ENCODE data around the gene SIRT3.

Gene SIRT3

GRCh38 chr11:235180-235579 lies 962 bp downstream of the SIRT3 start:
- no peaks in the 10 kb centered on the region for H3K27me3 ChIP-seq (ENCODE audit: insufficient read depth, poor library complexity, severe bottlenecking)
- DNase-seq (ENCODE audit: low read depth in 1 of 2, low spot score in 1 of 2), result no peak
- peak overlapping the region; percentile 96; the same call in 1 of the 2 replicates for H3K27ac ChIP-seq (replicated peaks)
- TF ChIP-seq CTCF (IDR thresholded peaks at IDR 0.05; ENCODE audit: insufficient read depth, low read length), result no peak
- TF ChIP-seq REST (IDR thresholded peaks at IDR 0.05; ENCODE audit: insufficient replicate concordance, low read depth), result no peak
- no peak for TF ChIP-seq GABPA (IDR thresholded peaks at IDR 0.05; ENCODE audit: low read depth)
- TF ChIP-seq POLR2AphosphoS5 (IDR thresholded peaks at IDR 0.05; ENCODE audit: low read depth), result no peak
- TF ChIP-seq SPI1 (IDR thresholded peaks at IDR 0.05; ENCODE audit: borderline replicate concordance, low read depth), result no peak
- no peak overlapping the region; the same call in 1 of the 2 replicates for H3K4me3 ChIP-seq (replicated peaks; ENCODE audit: insufficient read depth, low read length)

GRCh38 chr11:232783-233565 lies 3.2 kb downstream of the SIRT3 start:
- Histone ChIP-seq H3K4me3 (replicated peaks; ENCODE audit: insufficient read depth, low read length) (no peak overlapping the region), H3K27ac (replicated peaks) (no peak overlapping the region), H3K27me3 (ENCODE audit: insufficient read depth, poor library complexity, severe bottlenecking) (no peaks in the 10 kb centered on the region)
- no peak for TF ChIP-seq POLR2AphosphoS5 (IDR thresholded peaks at IDR 0.05; ENCODE audit: low read depth)
- no peak for TF ChIP-seq REST (IDR thresholded peaks at IDR 0.05; ENCODE audit: insufficient replicate concordance, low read depth)
- no peak for TF ChIP-seq SPI1 (IDR thresholded peaks at IDR 0.05; ENCODE audit: borderline replicate concordance, low read depth)
- TF ChIP-seq CTCF (IDR thresholded peaks at IDR 0.05; ENCODE audit: insufficient read depth, low read length), result no peak
- TF ChIP-seq GABPA (IDR thresholded peaks at IDR 0.05; ENCODE audit: low read depth), result no peak
- DNase-seq (ENCODE audit: low read depth in 1 of 2, low spot score in 1 of 2), result no peak

- no peak overlapping the region for H3K4me3 ChIP-seq (replicated peaks; ENCODE audit: insufficient read depth, low read length)
- no peaks in the 10 kb centered on the region for H3K27me3 ChIP-seq (ENCODE audit: insufficient read depth, poor library complexity, severe bottlenecking)
- H3K27ac ChIP-seq (replicated peaks), result no peak overlapping the region
- no peak for DNase-seq (ENCODE audit: low read depth in 1 of 2, low spot score in 1 of 2)
- no peak for TF ChIP-seq REST (IDR thresholded peaks at IDR 0.05; ENCODE audit: insufficient replicate concordance, low read depth)
- TF ChIP-seq CTCF (IDR thresholded peaks at IDR 0.05; ENCODE audit: insufficient read depth, low read length), result no peak
- TF ChIP-seq POLR2AphosphoS5 (IDR thresholded peaks at IDR 0.05; ENCODE audit: low read depth), result no peak
- TF ChIP-seq SPI1 (IDR thresholded peaks at IDR 0.05; ENCODE audit: borderline replicate concordance, low read depth), result no peak
- TF ChIP-seq GABPA (IDR thresholded peaks at IDR 0.05; ENCODE audit: low read depth), result no peak
Measured at GRCh38 chr11:230431-230830, 5.7 kb downstream of the SIRT3 start.

All from HL-60 (cell line).